IMR-90 (cell line): ENCODE measurements around the gene ACTC1. TPM values are rescaled to one million over a fixed set of nuclear protein-coding genes. Genes with fewer than 3 reads are reported as not detected.
A peak's percentile ranks its signal among the peaks of the same experiment; 100 is the strongest.
"Not testable (repeated sequence)": the region's sequence is repeated elsewhere in the genome, so short reads cannot be mapped to it uniquely, and the experiment has no call there.

ENCODE experiments used
- ATAC-seq: fragments of 200-7000 bp; cut with Tn5 transposase; 2 replicates; pipeline ENCODE4 v1.9.1; 2020; ENCODE audit warnings: low read depth, mild to moderate bottlenecking, moderate library complexity
- BruUV-seq: library from RNA; stranded (reverse); fragments of 400-500 nt; replicated peaks from 2 replicates; lab custom pipeline; 2021; lab: Mats Ljungman, UMichigan
- CTCF ChIA-PET: fragments of 300-600 bp; formaldehyde crosslinking; extraction: SDS; loops from one replicate; lab custom pipeline; 2021; ENCODE audit warnings: antibody characterized with exemption; lab: Yijun Ruan, JAX
- POLR2A ChIA-PET: fragments of 300-600 bp; sonication (Branson Sonifier 250); formaldehyde crosslinking; loops from one replicate; lab custom pipeline; 2022; ENCODE audit warnings: antibody characterized with exemption; ENCODE audit not compliant: unreplicated experiment; lab: Charles Lee
- DNase-seq: peaks from one replicate; pipeline ENCODE4 v3.0.0; 2013
- H2AFZ ChIP-seq: replicated peaks from 2 replicates; pipeline ENCODE3; 2013; ENCODE audit warnings: low read length, mild to moderate bottlenecking; ENCODE audit not compliant: poor library complexity
- H2AK5ac ChIP-seq: 2 replicates; pipeline ENCODE4 v1.6.1; 2013; ENCODE audit warnings: low read depth, low read length, inconsistent platforms
- H2AK9ac ChIP-seq: replicated peaks from 2 replicates; pipeline ENCODE3; 2013; ENCODE audit warnings: mild to moderate bottlenecking, low read depth, low read length, moderate library complexity; ENCODE audit not compliant: poor library complexity
- H2BK120ac ChIP-seq: 2 replicates; pipeline ENCODE4 v1.6.1; 2013; ENCODE audit warnings: low read depth, low read length, inconsistent platforms
- H2BK15ac ChIP-seq: 3 replicates; pipeline ENCODE4 v1.6.1; 2013; ENCODE audit warnings: low read depth, low read length, inconsistent platforms
- H2BK20ac ChIP-seq: 2 replicates; pipeline ENCODE4 v1.6.1; 2013; ENCODE audit warnings: low read depth, mild to moderate bottlenecking, inconsistent platforms, low read length, moderate library complexity
- H2BK5ac ChIP-seq: 2 replicates; pipeline ENCODE4 v1.6.1; 2013; ENCODE audit warnings: mild to moderate bottlenecking, low read depth, low read length, inconsistent platforms; ENCODE audit not compliant: poor library complexity, severe bottlenecking
- H3K14ac ChIP-seq: replicated peaks from 2 replicates; pipeline ENCODE4 v1.6.1; 2013; ENCODE audit warnings: low read depth, low read length, inconsistent platforms
- H3K18ac ChIP-seq: 2 replicates; pipeline ENCODE4 v1.6.1; 2013; ENCODE audit warnings: low read depth, low read length, control low read depth
- H3K23ac ChIP-seq: 2 replicates; pipeline ENCODE4 v1.6.1; 2013; ENCODE audit warnings: low read depth, low read length, inconsistent platforms
- H3K27ac ChIP-seq: 2 replicates; pipeline ENCODE4 v1.5.1; 2013; ENCODE audit warnings: mild to moderate bottlenecking, control low read depth, low read length; ENCODE audit not compliant: insufficient read depth
- H3K27me3 ChIP-seq: 2 replicates; pipeline ENCODE4 v1.6.1; 2013; ENCODE audit warnings: low read length; ENCODE audit not compliant: control insufficient read depth, insufficient read depth
- H3K36me3 ChIP-seq: 2 replicates; pipeline ENCODE4 v1.6.1; 2013; ENCODE audit warnings: low read length, mixed read lengths; ENCODE audit not compliant: control insufficient read depth, insufficient read depth
- H3K4ac ChIP-seq: 2 replicates; pipeline ENCODE4 v1.6.1; 2013; ENCODE audit warnings: low read depth, low read length, inconsistent platforms
- H3K4me1 ChIP-seq: 2 replicates; pipeline ENCODE4 v1.6.1; 2013; ENCODE audit warnings: low read length, mixed read lengths; ENCODE audit not compliant: control insufficient read depth, insufficient read depth
- H3K4me2 ChIP-seq: 2 replicates; pipeline ENCODE4 v1.6.1; 2013; ENCODE audit warnings: low read depth, mild to moderate bottlenecking, control low read depth, low read length, moderate library complexity
- H3K4me3 ChIP-seq: 2 replicates; pipeline ENCODE4 v1.5.1; 2013; ENCODE audit warnings: low read depth, mild to moderate bottlenecking, control low read depth, low read length, moderate library complexity; ENCODE audit not compliant: insufficient read depth
- H3K56ac ChIP-seq: 2 replicates; pipeline ENCODE4 v1.6.1; 2013; ENCODE audit warnings: low read length, inconsistent platforms; ENCODE audit not compliant: insufficient read depth; ENCODE audit errors: extremely low read depth
- H3K79me1 ChIP-seq, 2 experiments: 2 replicates each; pipeline ENCODE4 v1.6.1; 2013; ENCODE audit warnings: low read length in 2 of 2, inconsistent platforms in 1 of 2, low read depth in 1 of 2
- H3K9ac ChIP-seq: 2 replicates; pipeline ENCODE4 v1.6.1; 2013; ENCODE audit warnings: low read depth, low read length, control low read depth
- H3K9me1 ChIP-seq: 2 replicates; pipeline ENCODE4 v1.6.1; 2013; ENCODE audit warnings: low read length, inconsistent platforms; ENCODE audit not compliant: insufficient read depth
- H3K9me3 ChIP-seq: 2 replicates; pipeline ENCODE4 v1.6.1; 2013; ENCODE audit warnings: low read length; ENCODE audit not compliant: control insufficient read depth, insufficient read depth
- H4K20me1 ChIP-seq: 2 replicates; pipeline ENCODE4 v1.6.1; 2013; ENCODE audit warnings: low read length, inconsistent platforms; ENCODE audit not compliant: insufficient read depth
- H4K5ac ChIP-seq: 2 replicates; pipeline ENCODE4 v1.6.1; 2013; ENCODE audit warnings: mild to moderate bottlenecking, low read depth, low read length, control low read depth
- H4K8ac ChIP-seq, 2 experiments: 2 replicates each; pipeline ENCODE4 v1.6.1; 2013; ENCODE audit warnings: low read depth in 2 of 2, low read length in 2 of 2, control low read depth in 1 of 2, inconsistent platforms in 1 of 2
- H4K91ac ChIP-seq: 2 replicates; pipeline ENCODE4 v1.6.1; 2013; ENCODE audit warnings: low read depth, low read length, inconsistent platforms; ENCODE audit not compliant: insufficient read depth
- ELK1 ChIP-seq: fragments of 150-350 bp; IDR thresholded peaks from 2 replicates; pipeline ENCODE4 v1.6.1; 2016; ENCODE audit warnings: low read depth, mild to moderate bottlenecking, low read length, moderate library complexity, borderline replicate concordance
- FOS ChIP-seq: fragments of 150-350 bp; IDR thresholded peaks from 2 replicates; pipeline ENCODE4 v1.6.1; 2016; ENCODE audit warnings: low read depth, low read length
- MAFK ChIP-seq: IDR thresholded peaks from 2 replicates; pipeline ENCODE4 v1.6.1; 2012; ENCODE audit warnings: low read depth, low read length, improper control_type of control experiment
- MAZ ChIP-seq: IDR thresholded peaks from 2 replicates; pipeline ENCODE4 v1.6.1; 2012; ENCODE audit warnings: low read depth, mild to moderate bottlenecking, low read length, improper control_type of control experiment, moderate library complexity, borderline replicate concordance
- NFE2L2 ChIP-seq: fragments of 150-350 bp; IDR thresholded peaks from 2 replicates; pipeline ENCODE4 v1.6.1; 2016; ENCODE audit warnings: low read depth, mild to moderate bottlenecking, low read length
- RAD21 ChIP-seq: IDR thresholded peaks from 2 replicates; pipeline ENCODE4 v1.6.1; 2012; ENCODE audit warnings: low read length, improper control_type of control experiment
- SMC3 ChIP-seq: fragments of 150-350 bp; IDR thresholded peaks from 2 replicates; pipeline ENCODE4 v1.6.1; 2016; ENCODE audit warnings: low read depth, mild to moderate bottlenecking, antibody characterized with exemption, low read length, moderate library complexity
- WGBS, 2 experiments: methylation state at CpG; one replicate each; pipeline versions ENCODE4 v1.1.5 to v1.1.7; 2013; ENCODE audit warnings: missing lambda C conversion rate in 2 of 2; ENCODE audit not compliant: insufficient read length in 1 of 2; ENCODE audit errors: extremely low coverage in 2 of 2; 5-methylcytosine and 5-hydroxymethylcytosine counted together
- dilution Hi-C: fragments of 300-500 bp; cut with HindIII; formaldehyde crosslinking; loops from one replicate; pipeline ENCODE4 v1.14.3; 2018; ENCODE audit warnings: low sequenced_read_pairs; ENCODE audit not compliant: unreplicated experiment
- in situ Hi-C: fragments of 300-500 bp; cut with MboI; formaldehyde crosslinking; loops from 3 replicates; pipeline ENCODE4 v1.14.3; 2019; ENCODE audit warnings: low sequenced_read_pairs, inconsistent platforms, mixed read lengths
- intact Hi-C: fragments of 100-400 bp; cut with micrococcal nuclease; formaldehyde crosslinking; loops from 2 replicates; pipeline ENCODE4 v1.10.0; 2022
- polyA plus RNA-seq, 3 experiments: library from polyadenylated mRNA; depleted of rRNA; stranded (reverse); fragments of >200 nt; gene quantifications; 2 replicates each; pipeline ENCODE4 v1.2.3, GENCODE V29; 2012; ENCODE audit warnings: low replicate concordance in 1 of 3
- total RNA-seq: library from RNA; depleted of rRNA; stranded (reverse); fragments of >200 nt; gene quantifications from 2 replicates; pipeline ENCODE4 v1.2.3, GENCODE V29; 2012

ACTC1 gene
- total and polyA plus RNA-seq, 2 of the 4 experiments (the other 2 are of a cell fraction): 1.1 to 2.8 TPM

- H2AK5ac ChIP-seq: no peak overlapping the region; the same call in 1 of the 2 replicates
- no peak overlapping the region; the same call in 1 of the 2 replicates for H2BK120ac ChIP-seq
- no TSS peak for BruUV-seq
- H3K36me3 ChIP-seq: no peaks in the 10 kb centered on the region
- no peak overlapping the region for H3K4me2 ChIP-seq
- peaks cover 0 to 1% of the 10 kb centered on the region in 2 experiments; a peak in 1 of 4 replicates for H3K79me1 ChIP-seq
- peaks cover 11% of the 10 kb centered on the region for H3K9me1 ChIP-seq
- H3K14ac ChIP-seq: 0 out of 2 replicates have a peak overlapping the region, but pooled peaks have one; percentile 7
- no peak overlapping the region for H3K56ac ChIP-seq
- dilution Hi-C loops: no loop called here
- peak; percentile 78 for DNase-seq
- H3K4ac ChIP-seq: peak overlapping the region; percentile 9; the same call in 1 of the 2 replicates
- H2BK5ac ChIP-seq: peak overlapping the region; percentile 34
- no CpG with 5 or more reads among the region's 3 CpGs for WGBS, 2 experiments
- H3K23ac ChIP-seq: no peak overlapping the region
- H3K18ac ChIP-seq: 0 out of 2 replicates have a peak overlapping the region, but pooled peaks have one; percentile 2
- H4K20me1 ChIP-seq: no peaks in the 10 kb centered on the region
- TF ChIP-seq RAD21: no peak
- TF ChIP-seq NFE2L2: no peak
- no peak for TF ChIP-seq SMC3
- peak; percentile 44; the same call in 1 of the 2 replicates for TF ChIP-seq MAZ
- 0 out of 2 replicates have a peak, but pooled peaks have one; percentile 3 for TF ChIP-seq MAFK
- 0 out of 2 replicates have a peak, but pooled peaks have one; percentile 24 for TF ChIP-seq FOS
- TF ChIP-seq ELK1: no peak
- ATAC-seq: no peak
- no peaks in the 10 kb centered on the region for H3K27me3 ChIP-seq
- peak overlapping the region; percentile 41; the same call in 1 of the 3 replicates for H2BK15ac ChIP-seq
- in situ Hi-C loops: no loop called here
- H3K27ac ChIP-seq: no peak overlapping the region
- no peak overlapping the region for H2BK20ac ChIP-seq
- H4K5ac ChIP-seq: no peak overlapping the region
- H2AK9ac ChIP-seq: no peak overlapping the region
- no peak overlapping the region for H4K8ac ChIP-seq
- ChIA-PET POLR2A (no interaction called here), CTCF (no interaction called here)
- no peak overlapping the region for H3K9ac ChIP-seq
- no peak overlapping the region for H4K91ac ChIP-seq
- no peak overlapping the region for H2AFZ ChIP-seq
- H3K9me3 ChIP-seq: no peaks in the 10 kb centered on the region
- peaks cover 15% of the 10 kb centered on the region for H3K4me1 ChIP-seq
- intact Hi-C loops: no loop called here
- no peak overlapping the region for H3K4me3 ChIP-seq
Observed at GRCh38 chr15:34808016-34808415, 12.7 kb upstream of the ACTC1 start.

GRCh38 chr15:34807241-34807640 lies 11.9 kb upstream of the ACTC1 start:
- H2BK15ac ChIP-seq, BruUV-seq, H3K4ac ChIP-seq, H3K79me1 ChIP-seq, CTCF ChIA-PET, H3K9me1 ChIP-seq, H3K9me3 ChIP-seq, H2AK9ac ChIP-seq, DNase-seq, H3K27ac ChIP-seq, H2BK20ac ChIP-seq, H3K23ac ChIP-seq, H3K4me3 ChIP-seq, POLR2A ChIA-PET, dilution Hi-C loops, H3K56ac ChIP-seq, H3K9ac ChIP-seq, H4K5ac ChIP-seq, ATAC-seq, H3K27me3 ChIP-seq, H2AK5ac ChIP-seq, in situ Hi-C loops, H4K91ac ChIP-seq, intact Hi-C loops, H3K18ac ChIP-seq, H2BK5ac ChIP-seq, H4K20me1 ChIP-seq, H3K14ac ChIP-seq, H2AFZ ChIP-seq, H3K4me2 ChIP-seq, H2BK120ac ChIP-seq, H4K8ac ChIP-seq, H3K36me3 ChIP-seq: not testable (repeated sequence)
- no CpG with 5 or more reads among the region's 8 CpGs for WGBS, 2 experiments
- peaks cover 12% of the 10 kb centered on the region for H3K4me1 ChIP-seq
